B cell (primary cell): Measurements from ENCODE around the gene DPYD. TPM values are rescaled to one million over a fixed set of nuclear protein-coding genes. Genes with fewer than 3 reads are reported as not detected.

ENCODE experiments used
- ATAC-seq: fragments of 200-7000 bp; cut with Tn5 transposase; one replicate; pipeline ENCODE4 v1.10.0; 2021; ENCODE audit warnings: low read depth, mild to moderate bottlenecking, moderate number of reproducible peaks, moderate library complexity
- CTCF ChIA-PET: fragments of 350-600 bp; sonication (Branson Sonifier 250); formaldehyde crosslinking; loops from one replicate; lab custom pipeline; 2021; ENCODE audit warnings: antibody characterized with exemption, inconsistent platforms; lab: Charles Lee
- POLR2A ChIA-PET: fragments of 350-600 bp; sonication (Branson Sonifier 250); formaldehyde crosslinking; loops from one replicate; lab custom pipeline; 2021; ENCODE audit warnings: antibody characterized with exemption; lab: Charles Lee
- DNase-seq: peaks from one replicate; pipeline ENCODE4 v3.0.0; 2013
- H2AFZ ChIP-seq: 2 replicates; pipeline ENCODE4 v1.6.1; 2012; ENCODE audit warnings: mild to moderate bottlenecking, low read depth, low read length; ENCODE audit not compliant: insufficient read depth, poor library complexity, severe bottlenecking
- H3K27ac ChIP-seq, 2 donors: 1 replicate in 1 of 2; 2 replicates in 1 of 2; pipeline ENCODE4 v1.5.1; 2012 to 2013; ENCODE audit warnings: low read length in 2 of 2, mild to moderate bottlenecking in 2 of 2, moderate library complexity in 1 of 2
- H3K27me3 ChIP-seq, 4 experiments: fragments of 200-600 bp in 1 of 4; sonication (generic) in 1 of 4; replicated peaks in 1 of 4; 1 replicate in 2 of 4; 2 replicates in 2 of 4; pipeline versions ENCODE4 v1.6.1 to v1.7.0; 2013 to 2016; ENCODE audit warnings: low read length in 3 of 4, mild to moderate bottlenecking in 2 of 4, mixed read lengths in 1 of 4, moderate library complexity in 1 of 4; ENCODE audit not compliant: insufficient read depth in 4 of 4, control insufficient read depth in 3 of 4; ENCODE audit errors: control extremely low read depth in 1 of 4
- H3K36me3 ChIP-seq, 2 experiments: replicated peaks in 1 of 2; 1 replicate in 1 of 2; 2 replicates in 1 of 2; pipeline versions ENCODE4 v1.6.1 to v1.7.1; 2013; ENCODE audit warnings: low read length in 1 of 2; ENCODE audit not compliant: insufficient read depth in 2 of 2, control insufficient read depth in 1 of 2; ENCODE audit errors: control extremely low read depth in 1 of 2, extremely low read depth in 1 of 2
- H3K4me1 ChIP-seq, 2 donors: fragments of 200-600 bp in 1 of 2; sonication (generic) in 1 of 2; 1 replicate in 1 of 2; 2 replicates in 1 of 2; pipeline versions ENCODE4 v1.5.1 to v1.6.1; 2013 to 2017; ENCODE audit warnings: low read length in 2 of 2; ENCODE audit not compliant: control insufficient read depth in 2 of 2, insufficient read depth in 2 of 2
- H3K4me2 ChIP-seq: replicated peaks from 2 replicates; pipeline ENCODE3; 2012; ENCODE audit warnings: mild to moderate bottlenecking, low read depth, low read length; ENCODE audit not compliant: poor library complexity, severe bottlenecking
- H3K4me3 ChIP-seq, 5 experiments: fragments of 200-600 bp in 1 of 5; sonication (generic) in 1 of 5; 1 replicate in 3 of 5; 2 replicates in 2 of 5; pipeline versions ENCODE4 v1.5.1 to v1.7.0; 2011 to 2016; ENCODE audit warnings: low read length in 4 of 5, mild to moderate bottlenecking in 4 of 5, low read depth in 2 of 5, control low read depth in 1 of 5, moderate library complexity in 1 of 5; ENCODE audit not compliant: insufficient read depth in 1 of 5; ENCODE audit errors: control extremely low read depth in 1 of 5, extremely low read depth in 1 of 5
- H3K79me2 ChIP-seq: fragments of 200-600 bp; sonication (generic); one replicate; pipeline ENCODE4 v1.6.0; 2016; ENCODE audit warnings: low read length; ENCODE audit not compliant: control insufficient read depth, insufficient read depth
- H3K9ac ChIP-seq: fragments of 200-600 bp; sonication (generic); 2 replicates; pipeline ENCODE4 v1.6.1; 2017; ENCODE audit warnings: mild to moderate bottlenecking, low read length, moderate library complexity
- H3K9me3 ChIP-seq, 3 donors: one replicate each; pipeline versions ENCODE4 v1.6.1 to v1.7.1; 2013; ENCODE audit warnings: low read length in 2 of 3; ENCODE audit not compliant: control insufficient read depth in 2 of 3, insufficient read depth in 1 of 3; ENCODE audit errors: control extremely low read depth in 1 of 3
- H4K20me1 ChIP-seq: 2 replicates; pipeline ENCODE4 v1.6.0; 2012; ENCODE audit warnings: mild to moderate bottlenecking, low read length; ENCODE audit not compliant: insufficient read depth, control insufficient read depth, poor library complexity, severe bottlenecking
- H3K27ac Mint-ChIP-seq: one replicate; pipeline ENCODE4 v1.8.0; 2021; ENCODE audit warnings: mixed read lengths
- H3K27me3 Mint-ChIP-seq: one replicate; pipeline ENCODE4 v1.8.0; 2021; ENCODE audit warnings: mixed read lengths
- H3K4me1 Mint-ChIP-seq: one replicate; pipeline ENCODE4 v1.8.0; 2021; ENCODE audit warnings: mixed read lengths
- H3K4me3 Mint-ChIP-seq: one replicate; pipeline ENCODE4 v1.8.0; 2021; ENCODE audit warnings: mixed read lengths
- H3K9me3 Mint-ChIP-seq: one replicate; pipeline ENCODE4 v1.8.0; 2022; ENCODE audit warnings: mixed read lengths; ENCODE audit not compliant: insufficient read depth
- CTCF ChIP-seq: fragments of 200-600 bp; IDR thresholded peaks from one replicate; pipeline ENCODE4 v1.8.0; 2022; ENCODE audit warnings: antibody characterized with exemption, mild to moderate bottlenecking
- EZH2 ChIP-seq: IDR thresholded peaks from 2 replicates; pipeline ENCODE4 v1.6.1; 2012; ENCODE audit warnings: borderline replicate concordance, low read depth, mild to moderate bottlenecking, moderate library complexity, low read length; ENCODE audit not compliant: insufficient read depth, poor library complexity, severe bottlenecking
- WGBS: methylation state at CpG from one replicate; pipeline ENCODE4 v1.1.5; 2013; ENCODE audit warnings: missing lambda C conversion rate; ENCODE audit not compliant: insufficient coverage; 5-methylcytosine and 5-hydroxymethylcytosine counted together
- intact Hi-C: fragments of 100-400 bp; cut with micrococcal nuclease; formaldehyde crosslinking; loops from one replicate; pipeline ENCODE4 v1.10.0; 2022
- polyA plus RNA-seq: library from polyadenylated mRNA; depleted of rRNA; stranded (reverse); fragments of >200 nt; gene quantifications from 2 replicates; pipeline ENCODE4 v1.2.3, GENCODE V29; 2012
- total RNA-seq, 2 donors: library from RNA; stranded (reverse); fragments of 120-200 nt in 1 of 2; gene quantifications; 1 replicate in 1 of 2; 2 replicates in 1 of 2; pipeline versions ENCODE4 v1.2.3 to v1.2.4, GENCODE V29; 2013 to 2022

Gene DPYD
- total and polyA plus RNA-seq, 2 donors (not counting 1 experiment from before 2014, with no cell fraction given): 4.2 to 19.0 TPM

GRCh38 chr1:97042551-97042950 lies 878.3 kb downstream of the DPYD start:
- no peak overlapping the region for H3K9ac ChIP-seq
- no peak for DNase-seq
- no peak overlapping the region for H3K4me3 ChIP-seq
- H3K4me1 Mint-ChIP-seq: no peaks in the 10 kb centered on the region
- H3K9me3 ChIP-seq: peaks cover 0 to 15% (median 0%) of the 10 kb centered on the region in 3 donors
- H3K27ac ChIP-seq: no peak overlapping the region
- H3K4me2 ChIP-seq: no peak overlapping the region
- no peak for ATAC-seq
- intact Hi-C loops: no loop called here
- no peaks in the 10 kb centered on the region for H3K27me3 Mint-ChIP-seq
- WGBS: no CpG with 5 or more reads among the region's 1 CpG
- H3K36me3 ChIP-seq: no peaks in the 10 kb centered on the region
- H3K9me3 Mint-ChIP-seq: peaks cover 6% of the 10 kb centered on the region
- no peaks in the 10 kb centered on the region for H3K27me3 ChIP-seq
- H3K27ac Mint-ChIP-seq: no peak overlapping the region
- no peak for TF ChIP-seq CTCF
- no peak for TF ChIP-seq EZH2
- no peak overlapping the region for H2AFZ ChIP-seq
- H3K4me1 ChIP-seq: no peaks in the 10 kb centered on the region
- CTCF ChIA-PET: no interaction called here
- POLR2A ChIA-PET: no interaction called here
- H3K4me3 Mint-ChIP-seq: no peak overlapping the region
- no peaks in the 10 kb centered on the region for H3K79me2 ChIP-seq
- no peaks in the 10 kb centered on the region for H4K20me1 ChIP-seq

- CTCF ChIA-PET: no interaction called here
- Mint-ChIP-seq H3K9me3 (peaks cover 6% of the 10 kb centered on the region), H3K27me3 (no peaks in the 10 kb centered on the region), H3K4me1 (no peaks in the 10 kb centered on the region), H3K27ac (no peak overlapping the region), H3K4me3 (no peak overlapping the region)
- TF ChIP-seq EZH2 (no peak), CTCF (no peak)
- no peak for ATAC-seq
- H3K27me3 ChIP-seq: no peaks in the 10 kb centered on the region
- H4K20me1 ChIP-seq: no peaks in the 10 kb centered on the region
- H3K36me3 ChIP-seq: no peaks in the 10 kb centered on the region
- no peak overlapping the region for H3K27ac ChIP-seq
- 75% methylated on average over 1 of the region's 2 CpGs for WGBS
- peaks cover 0 to 15% (median 0%) of the 10 kb centered on the region in 3 donors for H3K9me3 ChIP-seq
- intact Hi-C loops: no loop called here
- no peak overlapping the region for H3K4me2 ChIP-seq
- no peak overlapping the region for H3K4me3 ChIP-seq
- POLR2A ChIA-PET: no interaction called here
- H3K4me1 ChIP-seq: no peaks in the 10 kb centered on the region
- no peak overlapping the region for H2AFZ ChIP-seq
- H3K79me2 ChIP-seq: no peaks in the 10 kb centered on the region
- no peak for DNase-seq
- no peak overlapping the region for H3K9ac ChIP-seq
These were observed 879.8 kb downstream of the DPYD start for GRCh38 chr1:97041026-97041425.
